MCF 10A (cell line): ENCODE results near the gene OTP. TPM values are rescaled to one million over a fixed set of nuclear protein-coding genes. Genes with fewer than 3 reads are reported as not detected.

Experiments
- BruUV-seq: library from RNA; stranded (reverse); fragments of 400-500 nt; replicated peaks from 2 replicates; lab custom pipeline; 2021; lab: Mats Ljungman, UMichigan
- CTCF ChIA-PET: fragments of 300-600 bp; sonication (Branson Sonifier 250); formaldehyde crosslinking; extraction: SDS; loops from one replicate; lab custom pipeline; 2021; ENCODE audit warnings: antibody characterized with exemption, inconsistent platforms; lab: Yijun Ruan, JAX
- POLR2A ChIA-PET: fragments of 300-600, 350-650 bp; sonication (Branson Sonifier 250); formaldehyde crosslinking; extraction: SDS; loops from one replicate; lab custom pipeline; 2020; ENCODE audit warnings: antibody characterized with exemption, inconsistent platforms; lab: Yijun Ruan, JAX
- DNase-seq: peaks from one replicate; pipeline ENCODE4 v3.0.0-alpha.2; 2018; ENCODE audit not compliant: unreplicated experiment
- H3K27ac Mint-ChIP-seq: one replicate; pipeline ENCODE4 v1.8.0; 2022; ENCODE audit warnings: mild to moderate bottlenecking, low read depth, mixed read lengths; ENCODE audit not compliant: unreplicated experiment
- H3K27me3 Mint-ChIP-seq: one replicate; pipeline ENCODE4 v1.8.0; 2022; ENCODE audit warnings: mixed read lengths; ENCODE audit not compliant: insufficient read depth, unreplicated experiment
- H3K36me3 Mint-ChIP-seq: one replicate; pipeline ENCODE4 v1.8.0; 2022; ENCODE audit warnings: mild to moderate bottlenecking, moderate library complexity, mixed read lengths; ENCODE audit not compliant: insufficient read depth, unreplicated experiment
- H3K4me1 Mint-ChIP-seq: one replicate; pipeline ENCODE4 v1.8.0; 2022; ENCODE audit warnings: mixed read lengths; ENCODE audit not compliant: insufficient read depth, unreplicated experiment
- H3K4me3 Mint-ChIP-seq: one replicate; pipeline ENCODE4 v1.8.0; 2022; ENCODE audit warnings: mild to moderate bottlenecking, moderate library complexity, mixed read lengths; ENCODE audit not compliant: unreplicated experiment
- H3K9me3 Mint-ChIP-seq: one replicate; pipeline ENCODE4 v1.8.0; 2022; ENCODE audit warnings: mixed read lengths; ENCODE audit not compliant: unreplicated experiment
- intact Hi-C: fragments of 100-400 bp; cut with micrococcal nuclease; formaldehyde crosslinking; loops from 2 replicates; pipeline ENCODE4 v1.14.1; 2022
- total RNA-seq: library from RNA; stranded (reverse); gene quantifications from 2 replicates; pipeline ENCODE4 v1.2.3, GENCODE V29; 2022
- TF ChIP-seq, protein P1 (sequence below): fragments of 200-600 bp; IDR thresholded peaks from one replicate; pipeline ENCODE4 v1.8.0; 2022; ENCODE audit warnings: antibody characterized with exemption, mild to moderate bottlenecking; ENCODE audit not compliant: unreplicated experiment

Gene OTP
- total RNA-seq, 1 experiment from 2014 or later: not detected

DNA sequence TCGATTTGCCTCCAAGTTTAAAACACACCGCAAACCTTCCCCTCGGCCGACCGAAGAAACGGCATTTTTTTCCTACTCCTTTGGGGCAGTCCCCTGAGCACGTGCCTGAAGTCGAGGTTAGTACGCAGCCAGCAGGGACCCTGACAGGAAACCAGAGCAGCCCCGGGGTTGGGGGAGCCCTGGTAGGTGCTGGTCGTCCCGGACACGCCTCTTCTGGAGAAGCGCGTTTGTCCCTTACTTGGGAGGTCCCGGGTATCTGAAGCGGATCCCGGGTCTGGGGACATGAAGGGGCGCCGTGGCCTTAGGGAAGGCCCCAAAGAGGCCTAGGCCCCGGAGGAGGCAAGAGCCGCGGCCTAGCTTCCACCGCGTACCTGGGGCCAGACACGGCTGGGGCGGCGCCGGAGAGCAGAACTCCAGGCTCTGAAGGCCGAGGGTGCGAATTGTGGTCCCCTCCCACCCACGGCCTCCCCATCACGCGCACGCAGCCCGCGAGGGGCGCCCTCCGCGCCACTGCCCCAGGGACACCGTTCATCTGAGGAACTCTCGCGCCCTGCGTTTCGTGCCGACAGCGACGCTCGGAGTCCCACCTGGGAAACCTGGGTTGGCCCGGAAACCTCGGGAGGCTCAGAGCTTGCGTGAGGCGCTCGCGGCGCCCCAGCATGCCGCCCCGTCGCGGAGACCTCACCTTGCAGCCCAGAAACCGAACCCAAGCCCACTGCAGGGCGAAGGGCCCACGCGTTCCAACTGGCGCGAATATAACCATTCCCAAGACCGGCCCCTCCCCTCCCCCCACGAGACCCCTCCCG is 10.4 kb downstream of the OTP start:
- DNase-seq: no peak
- ChIA-PET CTCF (interaction anchor here (0.5 kb wide), 1 partner anchor 147 kb away, joined by 3 read pairs; no protein-coding TSS in a partner anchor), POLR2A (no interaction called here)
- Mint-ChIP-seq H3K9me3 (no peaks in the 10 kb centered on the region), H3K27me3 (peaks cover 59% of the 10 kb centered on the region), H3K36me3 (no peaks in the 10 kb centered on the region), H3K27ac (no peak overlapping the region), H3K4me1 (no peaks in the 10 kb centered on the region), H3K4me3 (no peak overlapping the region)
- TF ChIP-seq, protein P1, sequence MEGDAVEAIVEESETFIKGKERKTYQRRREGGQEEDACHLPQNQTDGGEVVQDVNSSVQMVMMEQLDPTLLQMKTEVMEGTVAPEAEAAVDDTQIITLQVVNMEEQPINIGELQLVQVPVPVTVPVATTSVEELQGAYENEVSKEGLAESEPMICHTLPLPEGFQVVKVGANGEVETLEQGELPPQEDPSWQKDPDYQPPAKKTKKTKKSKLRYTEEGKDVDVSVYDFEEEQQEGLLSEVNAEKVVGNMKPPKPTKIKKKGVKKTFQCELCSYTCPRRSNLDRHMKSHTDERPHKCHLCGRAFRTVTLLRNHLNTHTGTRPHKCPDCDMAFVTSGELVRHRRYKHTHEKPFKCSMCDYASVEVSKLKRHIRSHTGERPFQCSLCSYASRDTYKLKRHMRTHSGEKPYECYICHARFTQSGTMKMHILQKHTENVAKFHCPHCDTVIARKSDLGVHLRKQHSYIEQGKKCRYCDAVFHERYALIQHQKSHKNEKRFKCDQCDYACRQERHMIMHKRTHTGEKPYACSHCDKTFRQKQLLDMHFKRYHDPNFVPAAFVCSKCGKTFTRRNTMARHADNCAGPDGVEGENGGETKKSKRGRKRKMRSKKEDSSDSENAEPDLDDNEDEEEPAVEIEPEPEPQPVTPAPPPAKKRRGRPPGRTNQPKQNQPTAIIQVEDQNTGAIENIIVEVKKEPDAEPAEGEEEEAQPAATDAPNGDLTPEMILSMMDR: no peak
- intact Hi-C loops: no loop called here
- BruUV-seq: no TSS peak

DNA sequence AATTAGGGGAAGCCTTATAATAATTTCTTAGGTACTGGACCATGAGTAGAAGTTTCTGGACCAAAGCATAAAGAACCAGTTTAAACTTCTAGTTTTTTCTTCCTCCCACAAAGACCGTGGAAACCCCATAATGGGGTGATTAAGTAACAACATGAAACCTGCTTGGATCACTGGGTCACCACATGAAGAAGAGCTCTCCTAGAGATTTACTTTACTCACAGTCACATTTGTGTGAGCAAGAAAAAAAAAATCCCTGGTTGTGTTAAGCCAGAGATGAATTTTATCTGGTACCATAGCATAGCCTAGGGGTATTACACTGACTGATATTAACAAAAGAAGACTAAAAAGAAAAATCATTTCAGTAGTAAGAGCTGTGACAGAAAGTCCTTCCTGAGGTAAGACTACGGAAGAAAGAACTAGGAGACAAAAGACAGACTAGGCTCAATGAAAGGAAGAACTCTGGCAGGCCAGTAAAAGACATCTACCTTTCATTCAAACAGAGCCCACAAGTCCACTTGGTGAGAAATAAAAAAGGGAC is 15.2 kb downstream of the OTP start:
- DNase-seq: no peak
- Mint-ChIP-seq H3K4me3 (no peak overlapping the region), H3K27me3 (peaks cover 31% of the 10 kb centered on the region), H3K9me3 (no peaks in the 10 kb centered on the region), H3K27ac (no peak overlapping the region), H3K36me3 (no peaks in the 10 kb centered on the region), H3K4me1 (no peaks in the 10 kb centered on the region)
- ChIA-PET POLR2A (no interaction called here), CTCF (no interaction called here)
- intact Hi-C loops: no loop called here
- TF ChIP-seq, protein P1: no peak
- no TSS peak for BruUV-seq

DNA sequence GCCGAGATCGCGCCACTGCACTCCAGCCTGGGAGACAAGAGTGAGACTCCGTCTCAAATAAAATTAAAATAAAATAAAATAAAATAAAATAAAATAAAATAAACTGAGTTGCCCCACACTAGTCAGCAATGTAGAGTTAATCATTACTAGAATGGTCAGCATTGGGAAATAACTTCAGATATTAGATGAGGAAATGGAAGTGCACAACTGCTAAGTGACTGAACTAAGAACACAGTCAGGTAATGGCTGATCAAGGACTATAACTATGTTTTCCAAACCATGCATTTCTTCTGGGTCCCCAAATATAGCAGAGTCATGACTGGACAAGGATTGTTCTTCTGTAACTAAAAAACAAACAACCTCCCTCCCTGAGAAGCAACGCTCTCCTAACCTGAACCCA is 17.1 kb downstream of the OTP start:
- no peaks in the 10 kb centered on the region for H3K4me1 Mint-ChIP-seq
- H3K9me3 Mint-ChIP-seq: no peaks in the 10 kb centered on the region
- no peak overlapping the region for H3K27ac Mint-ChIP-seq
- ChIA-PET POLR2A (no interaction called here), CTCF (interaction anchor here (0.5 to 0.6 kb wide), 2 partner anchors 65 to 597 kb away, joined by 4 to 5 read pairs; no protein-coding TSS in a partner anchor)
- peaks cover 31% of the 10 kb centered on the region for H3K27me3 Mint-ChIP-seq
- no peak overlapping the region for H3K4me3 Mint-ChIP-seq
- TF ChIP-seq, protein P1: no peak
- no peaks in the 10 kb centered on the region for H3K36me3 Mint-ChIP-seq
- DNase-seq: no peak
- intact Hi-C loops: no loop called here
- no TSS peak for BruUV-seq

GRCh38 chr5:77620405-77620804 is 18.1 kb downstream of the OTP start:
- no peaks in the 10 kb centered on the region for H3K4me1 Mint-ChIP-seq
- intact Hi-C loops: no loop called here
- no peak overlapping the region for H3K4me3 Mint-ChIP-seq
- peaks cover 31% of the 10 kb centered on the region for H3K27me3 Mint-ChIP-seq
- POLR2A ChIA-PET: no interaction called here
- no TSS peak for BruUV-seq
- no peaks in the 10 kb centered on the region for H3K9me3 Mint-ChIP-seq
- H3K27ac Mint-ChIP-seq: no peak overlapping the region
- TF ChIP-seq, protein P1: no peak
- H3K36me3 Mint-ChIP-seq: no peaks in the 10 kb centered on the region
- CTCF ChIA-PET: no interaction called here
- peak; percentile 52 for DNase-seq
